ENCODE data around the gene ADAMTS12. TPM values are rescaled to one million over a fixed set of nuclear protein-coding genes. Genes with fewer than 3 reads are reported as not detected.

The ADAMTS12 gene
- total RNA-seq, 1 experiment from 2014 or later = 0.05 TPM

- H3K9me2 ChIP-seq (ENCODE audit: insufficient read depth) = no peaks in the 10 kb centered on the region
- no peak for TF ChIP-seq FOSL1 (IDR thresholded peaks at IDR 0.05; ENCODE audit: low read depth)
- TF ChIP-seq CEBPB (IDR thresholded peaks at IDR 0.05; ENCODE audit: low read depth) = no peak
- no peak for TF ChIP-seq SIN3A (IDR thresholded peaks at IDR 0.05; ENCODE audit: low read depth)
- TF ChIP-seq, protein P1, sequence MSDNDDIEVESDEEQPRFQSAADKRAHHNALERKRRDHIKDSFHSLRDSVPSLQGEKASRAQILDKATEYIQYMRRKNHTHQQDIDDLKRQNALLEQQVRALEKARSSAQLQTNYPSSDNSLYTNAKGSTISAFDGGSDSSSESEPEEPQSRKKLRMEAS (IDR thresholded peaks at IDR 0.05) = no peak
- no peak for TF ChIP-seq SRF (IDR thresholded peaks at IDR 0.05; ENCODE audit: low read depth)
- no peak for TF ChIP-seq ZFX (IDR thresholded peaks at IDR 0.05)
- TF ChIP-seq ZNF274 (IDR thresholded peaks at IDR 0.05; ENCODE audit: low read depth, low read length) = no peak
- no peak for TF ChIP-seq CTCF (IDR thresholded peaks at IDR 0.05 in 2 of 3, conservative IDR thresholded peaks at IDR 0.05 in 1 of 3; ENCODE audit: borderline replicate concordance in 1 of 3, insufficient read depth in 1 of 3, low read depth in 2 of 3, low read length in 2 of 3)
- TF ChIP-seq POLR2A (IDR thresholded peaks at IDR 0.05; ENCODE audit: borderline replicate concordance, extremely low read depth, insufficient read depth, insufficient read length) = no peak
- TF ChIP-seq, protein P2, sequence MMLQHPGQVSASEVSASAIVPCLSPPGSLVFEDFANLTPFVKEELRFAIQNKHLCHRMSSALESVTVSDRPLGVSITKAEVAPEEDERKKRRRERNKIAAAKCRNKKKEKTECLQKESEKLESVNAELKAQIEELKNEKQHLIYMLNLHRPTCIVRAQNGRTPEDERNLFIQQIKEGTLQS (IDR thresholded peaks at IDR 0.05) = no peak
- TF ChIP-seq EGR1 (IDR thresholded peaks at IDR 0.05; ENCODE audit: low read depth) = no peak
- TF ChIP-seq TCF7L2 (IDR thresholded peaks at IDR 0.05; ENCODE audit: borderline replicate concordance, extremely low read depth, insufficient read depth, insufficient read length) = no peak
- H3K4me2 ChIP-seq (ENCODE audit: low read length) = no peak overlapping the region
- H3K9ac ChIP-seq (ENCODE audit: low read length) = no peak overlapping the region
- H4K20me1 ChIP-seq (ENCODE audit: insufficient read depth) = no peaks in the 10 kb centered on the region
- ChIA-PET RAD21 (ENCODE audit: low non-redundant PET in 1 of 2, low total read pairs in 2 of 2, uncharacterized antibody in 2 of 2, unreplicated experiment in 2 of 2) (no interaction called here), CTCF (no interaction called here), POLR2A (no interaction called here)
- intact Hi-C loops (cut with micrococcal nuclease) = no loop called here
- no peaks in the 10 kb centered on the region for H3K9me3 ChIP-seq (ENCODE audit: control insufficient read depth in 1 of 2, insufficient read depth in 1 of 2, low read depth in 1 of 2, low read length in 2 of 2)
- ATAC-seq (no peak), DNase-seq (ENCODE audit: low read depth, low spot score) (no peak)
- H3K4me3 ChIP-seq (replicated peaks in 1 of 2; ENCODE audit: low read depth in 1 of 2, low read length in 2 of 2) = no peak overlapping the region
- BruUV-seq (replicated peaks) = no TSS peak
- peaks cover 28% of the 10 kb centered on the region; the same call in 1 of the 2 replicates for H3K27me3 ChIP-seq (ENCODE audit: insufficient read depth, low read length)
- no peaks in the 10 kb centered on the region for H3K4me1 ChIP-seq (ENCODE audit: control insufficient read depth in 1 of 2, insufficient read depth in 2 of 2, low read length in 2 of 2)
- H3K79me2 ChIP-seq (ENCODE audit: insufficient read depth, low read length) = no peaks in the 10 kb centered on the region
- no peaks in the 10 kb centered on the region for H3K36me3 ChIP-seq (ENCODE audit: control insufficient read depth in 1 of 2, insufficient read depth in 2 of 2, low read length in 2 of 2)
- H3K27ac ChIP-seq (ENCODE audit: low read depth, low read length) = no peak overlapping the region
- no peak overlapping the region for H2AFZ ChIP-seq (ENCODE audit: low read depth, low read length, poor library complexity, severe bottlenecking)
Observed at GRCh38 chr5:33809936-33810335, 81.9 kb downstream of the ADAMTS12 start.

Measured in HCT116 (cell line).